Parathyroid adenoma (tissue), 2 donors: Measurements from ENCODE around the gene PNPLA1.

Experiments used
- H2AFZ ChIP-seq: fragments of 300-600 bp; sonication (generic); one replicate; pipeline ENCODE4 v1.7.0; 2017; ENCODE audit warnings: antibody characterized with exemption, mild to moderate bottlenecking
- H3K27ac ChIP-seq: fragments of 300-600 bp; sonication (generic); one replicate; pipeline ENCODE4 v1.7.0; 2017
- H3K27me3 ChIP-seq: fragments of 300-600 bp; sonication (generic); one replicate; pipeline ENCODE4 v1.7.0; 2017; ENCODE audit warnings: low read length; ENCODE audit not compliant: control insufficient read depth, insufficient read depth
- H3K36me3 ChIP-seq: fragments of 300-600 bp; sonication (generic); one replicate; pipeline ENCODE4 v1.7.0; 2017; ENCODE audit warnings: low read length; ENCODE audit not compliant: control insufficient read depth, insufficient read depth
- H3K4me1 ChIP-seq: fragments of 300-600 bp; sonication (generic); one replicate; pipeline ENCODE4 v1.7.0; 2017; ENCODE audit warnings: control low read depth
- H3K4me2 ChIP-seq: fragments of 300-600 bp; sonication (generic); one replicate; pipeline ENCODE4 v1.7.0; 2017; ENCODE audit warnings: low read length
- H3K4me3 ChIP-seq: fragments of 300-600 bp; sonication (generic); one replicate; pipeline ENCODE4 v1.7.0; 2017; ENCODE audit warnings: low read depth, low read length
- H3K79me2 ChIP-seq: fragments of 300-600 bp; sonication (generic); one replicate; pipeline ENCODE4 v1.7.0; 2017; ENCODE audit warnings: control low read depth
- H3K9ac ChIP-seq: fragments of 300-600 bp; sonication (generic); one replicate; pipeline ENCODE4 v1.7.0; 2017; ENCODE audit warnings: mild to moderate bottlenecking
- H3K9me3 ChIP-seq: fragments of 300-600 bp; sonication (generic); one replicate; pipeline ENCODE4 v1.7.0; 2017; ENCODE audit warnings: low read length; ENCODE audit not compliant: control insufficient read depth
- CTCF ChIP-seq: fragments of 300-600 bp; sonication (generic); IDR thresholded peaks from one replicate; pipeline ENCODE4 v1.7.0; 2017; ENCODE audit warnings: antibody characterized with exemption, mild to moderate bottlenecking
- donor health status: primary hyperparathyroidism.

The PNPLA1 gene

GRCh38 chr6:36333931-36334725 is 64.3 kb downstream of the PNPLA1 start:
- TF ChIP-seq CTCF = no peak
- H3K79me2 ChIP-seq = no peaks in the 10 kb centered on the region
- no peaks in the 10 kb centered on the region for H3K27me3 ChIP-seq
- no peak overlapping the region for H3K9ac ChIP-seq
- H2AFZ ChIP-seq = no peak overlapping the region
- H3K4me2 ChIP-seq = no peak overlapping the region
- H3K27ac ChIP-seq = no peak overlapping the region
- H3K4me3 ChIP-seq = no peak overlapping the region
- no peaks in the 10 kb centered on the region for H3K4me1 ChIP-seq
- H3K9me3 ChIP-seq = no peaks in the 10 kb centered on the region
- H3K36me3 ChIP-seq = no peaks in the 10 kb centered on the region

GRCh38 chr6:36334832-36335459 is 65.1 kb downstream of the PNPLA1 start:
- Histone ChIP-seq H3K4me2 (no peak overlapping the region), H3K9ac (no peak overlapping the region), H3K9me3 (no peaks in the 10 kb centered on the region), H3K36me3 (no peaks in the 10 kb centered on the region), H3K79me2 (no peaks in the 10 kb centered on the region), H3K4me1 (no peaks in the 10 kb centered on the region), H3K27me3 (no peaks in the 10 kb centered on the region), H3K27ac (no peak overlapping the region), H2AFZ (peak overlapping the region; percentile 31), H3K4me3 (no peak overlapping the region)
- TF ChIP-seq CTCF = no peak

- Histone ChIP-seq H3K79me2 (no peaks in the 10 kb centered on the region), H3K9ac (no peak overlapping the region), H3K4me3 (no peak overlapping the region), H3K4me2 (no peak overlapping the region), H3K27me3 (no peaks in the 10 kb centered on the region), H3K9me3 (no peaks in the 10 kb centered on the region), H3K36me3 (no peaks in the 10 kb centered on the region), H2AFZ (no peak overlapping the region), H3K27ac (no peak overlapping the region), H3K4me1 (peaks cover 1% of the 10 kb centered on the region)
- no peak for TF ChIP-seq CTCF
Measured at GRCh38 chr6:36335465-36336207, 65.8 kb downstream of the PNPLA1 start.

- H3K4me1 ChIP-seq = peaks cover 3% of the 10 kb centered on the region
Measured at GRCh38 chr6:36336208-36336710, 66.4 kb downstream of the PNPLA1 start.

More at GRCh38 chr6:36336208-36336710, 66.4 kb downstream of the PNPLA1 start:
- no peaks in the 10 kb centered on the region for H3K27me3 ChIP-seq
- H3K36me3 ChIP-seq = no peaks in the 10 kb centered on the region
- no peak overlapping the region for H2AFZ ChIP-seq
- no peak overlapping the region for H3K4me3 ChIP-seq
- TF ChIP-seq CTCF = no peak
- no peak overlapping the region for H3K27ac ChIP-seq
- H3K4me2 ChIP-seq = no peak overlapping the region
- no peak overlapping the region for H3K9ac ChIP-seq
- H3K9me3 ChIP-seq = no peaks in the 10 kb centered on the region
- no peaks in the 10 kb centered on the region for H3K79me2 ChIP-seq
